Fibroblast of pulmonary artery (primary cell): Measurements from ENCODE around the gene BPIFB3.
"Not testable (repeated sequence)": the region's sequence is repeated elsewhere in the genome, so short reads cannot be mapped to it uniquely, and the experiment has no call there.

Source experiments
- DNase-seq: peaks from one replicate; pipeline ENCODE4 v3.0.0-alpha.2; 2010; ENCODE audit warnings: low read depth
- H3K4me3 ChIP-seq: replicated peaks from 2 replicates; pipeline ENCODE4 v1.5.1; 2011; ENCODE audit warnings: low read depth, mild to moderate bottlenecking, control low read depth, low read length, moderate library complexity
- CTCF ChIP-seq: IDR thresholded peaks from 2 replicates; pipeline ENCODE4 v1.5.1; 2011; ENCODE audit warnings: mild to moderate bottlenecking, control low read depth, low read length, inconsistent platforms; ENCODE audit errors: missing control alignments

The BPIFB3 gene

GRCh38 chr20:33111306-33111705 is 57.6 kb downstream of the BPIFB3 start:
- H3K4me3 ChIP-seq: no peak overlapping the region
- no peak for DNase-seq
- no peak for TF ChIP-seq CTCF

- TF ChIP-seq CTCF: no peak
- no peak for DNase-seq
- no peak overlapping the region for H3K4me3 ChIP-seq
Observed at GRCh38 chr20:33112547-33113386, 59.1 kb downstream of the BPIFB3 start.

- TF ChIP-seq CTCF: no peak
- DNase-seq: no peak
Observed at GRCh38 chr20:33113387-33113908, 59.7 kb downstream of the BPIFB3 start.

GRCh38 chr20:33115501-33115900 is 61.8 kb downstream of the BPIFB3 start:
- not testable (repeated sequence) for DNase-seq, H3K4me3 ChIP-seq

More at GRCh38 chr20:33113387-33113908, 59.7 kb downstream of the BPIFB3 start:
- no peak overlapping the region for H3K4me3 ChIP-seq

GRCh38 chr20:33119725-33120720 is 66.3 kb downstream of the BPIFB3 start:
- TF ChIP-seq CTCF: no peak
- no peak overlapping the region for H3K4me3 ChIP-seq
- DNase-seq: no peak

- H3K4me3 ChIP-seq: no peak overlapping the region
- no peak for DNase-seq
- no peak for TF ChIP-seq CTCF
Observed at GRCh38 chr20:33120934-33121333, 67.2 kb downstream of the BPIFB3 start.

- not testable (repeated sequence) for H3K4me3 ChIP-seq, DNase-seq
Observed at GRCh38 chr20:33122297-33122696, 68.6 kb downstream of the BPIFB3 start.
